ENCODE results near the gene EAPP.
"Not testable (repeated sequence)": the region's sequence is repeated elsewhere in the genome, so short reads cannot be mapped to it uniquely, and the experiment has no call there.

- not testable (repeated sequence) for TF ChIP-seq CTCF, POLR2A (IDR thresholded peaks at IDR 0.05)
Measured at GRCh38 chr14:34476036-34476435, 63.5 kb downstream of the EAPP start.
